Mesendoderm (in vitro differentiated cells): Measurements from ENCODE around the gene ATP2A2.

Source experiments
- DNase-seq: peaks from one replicate; pipeline ENCODE4 v3.0.0; 2013
- H2AK5ac ChIP-seq: 2 replicates; pipeline ENCODE4 v1.6.1; 2013; ENCODE audit warnings: low read length, inconsistent platforms
- H2BK120ac ChIP-seq: 2 replicates; pipeline ENCODE4 v1.6.1; 2013; ENCODE audit warnings: low read depth, mild to moderate bottlenecking, low read length, moderate library complexity, mixed read lengths
- H2BK15ac ChIP-seq: replicated peaks from 2 replicates; pipeline ENCODE4 v1.6.1; 2013; ENCODE audit warnings: low read depth, mild to moderate bottlenecking, moderate library complexity
- H2BK5ac ChIP-seq: 2 replicates; pipeline ENCODE4 v1.6.1; 2013; ENCODE audit warnings: low read length, inconsistent platforms
- H3K18ac ChIP-seq: 2 replicates; pipeline ENCODE4 v1.6.1; 2013; ENCODE audit warnings: mild to moderate bottlenecking, low read length, mixed read lengths
- H3K23ac ChIP-seq: one replicate; pipeline ENCODE4 v1.6.1; 2013; ENCODE audit warnings: low read length
- H3K27ac ChIP-seq: 2 replicates; pipeline ENCODE4 v1.5.1; 2013; ENCODE audit warnings: low read depth, mild to moderate bottlenecking, inconsistent platforms, low read length, moderate library complexity
- H3K27me3 ChIP-seq: 2 replicates; pipeline ENCODE4 v1.6.1; 2013; ENCODE audit warnings: low read length, control low read depth, mild to moderate bottlenecking, inconsistent platforms; ENCODE audit not compliant: insufficient read depth, poor library complexity
- H3K36me3 ChIP-seq: 2 replicates; pipeline ENCODE4 v1.6.1; 2013; ENCODE audit warnings: low read length, inconsistent platforms; ENCODE audit not compliant: control insufficient read depth, insufficient read depth
- H3K4ac ChIP-seq: one replicate; pipeline ENCODE4 v1.6.1; 2013; ENCODE audit warnings: low read depth, mild to moderate bottlenecking, low read length, moderate library complexity
- H3K4me1 ChIP-seq: 2 replicates; pipeline ENCODE4 v1.6.1; 2013; ENCODE audit warnings: low read depth, low read length, inconsistent platforms; ENCODE audit not compliant: control insufficient read depth
- H3K4me2 ChIP-seq: 2 replicates; pipeline ENCODE4 v1.6.1; 2013; ENCODE audit warnings: low read length
- H3K4me3 ChIP-seq: 2 replicates; pipeline ENCODE4 v1.5.1; 2013; ENCODE audit warnings: mild to moderate bottlenecking, low read length
- H3K56ac ChIP-seq: one replicate; pipeline ENCODE4 v1.6.1; 2013; ENCODE audit warnings: low read length
- H3K79me1 ChIP-seq: 2 replicates; pipeline ENCODE4 v1.6.1; 2013; ENCODE audit warnings: low read length, inconsistent platforms
- H3K79me2 ChIP-seq: 2 replicates; pipeline ENCODE4 v1.6.1; 2013; ENCODE audit warnings: mild to moderate bottlenecking, low read length; ENCODE audit not compliant: control insufficient read depth, insufficient read depth
- H3K9ac ChIP-seq: 2 replicates; pipeline ENCODE4 v1.6.1; 2013; ENCODE audit warnings: low read length, inconsistent platforms
- H4K5ac ChIP-seq: one replicate; pipeline ENCODE4 v1.6.1; 2013; ENCODE audit warnings: low read length
- H4K8ac ChIP-seq: one replicate; pipeline ENCODE4 v1.6.1; 2013; ENCODE audit warnings: low read depth, mild to moderate bottlenecking, control low read depth, low read length, moderate library complexity
- WGBS: extraction: QIAGEN DNeasy Blood & Tissue Kit; methylation state at CpG from one replicate; pipeline ENCODE4 v1.1.7; 2013; ENCODE audit warnings: low lambda C conversion rate, missing lambda C conversion rate; ENCODE audit not compliant: insufficient coverage; ENCODE audit errors: extremely low coverage; 5-methylcytosine and 5-hydroxymethylcytosine counted together

The ATP2A2 gene

GRCh38 chr12:110271015-110271414 is 10.0 kb upstream of the ATP2A2 start:
- Histone ChIP-seq H3K79me1 (no peaks in the 10 kb centered on the region), H2BK5ac (no peak overlapping the region), H3K4me1 (peaks cover 7% of the 10 kb centered on the region), H2AK5ac (no peak overlapping the region), H3K27me3 (no peaks in the 10 kb centered on the region), H3K4me3 (no peak overlapping the region), H3K18ac (no peak overlapping the region), H3K9ac (no peak overlapping the region), H4K5ac (no peak overlapping the region), H3K36me3 (no peaks in the 10 kb centered on the region), H3K4me2 (no peak overlapping the region), H4K8ac (no peak overlapping the region), H3K79me2 (no peaks in the 10 kb centered on the region), H3K27ac (no peak overlapping the region), H3K56ac (no peak overlapping the region), H2BK120ac (no peak overlapping the region), H2BK15ac (no peak overlapping the region), H3K23ac (no peak overlapping the region), H3K4ac (no peak overlapping the region)
- no peak for DNase-seq
- WGBS, result no CpG with 5 or more reads among the region's 2 CpGs

- Histone ChIP-seq H3K79me1 (peaks cover 4% of the 10 kb centered on the region), H3K4me2 (no peak overlapping the region), H4K5ac (no peak overlapping the region), H3K23ac (no peak overlapping the region), H4K8ac (no peak overlapping the region), H3K79me2 (peaks cover 9% of the 10 kb centered on the region), H2BK5ac (no peak overlapping the region), H3K9ac (no peak overlapping the region), H3K18ac (no peak overlapping the region), H3K56ac (no peak overlapping the region), H3K36me3 (no peaks in the 10 kb centered on the region), H3K4ac (no peak overlapping the region), H2BK15ac (no peak overlapping the region), H2BK120ac (no peak overlapping the region), H3K4me3 (no peak overlapping the region), H3K4me1 (peaks cover 5% of the 10 kb centered on the region), H3K27ac (no peak overlapping the region), H3K27me3 (no peaks in the 10 kb centered on the region), H2AK5ac (no peak overlapping the region)
- no CpG with 5 or more reads among the region's 2 CpGs for WGBS
- no peak for DNase-seq
Measured at GRCh38 chr12:110277530-110278254, 3.4 kb upstream of the ATP2A2 start.

GRCh38 chr12:110278255-110278536 is 2.9 kb upstream of the ATP2A2 start:
- Histone ChIP-seq H3K9ac (no peak overlapping the region), H4K8ac (no peak overlapping the region), H2BK5ac (no peak overlapping the region), H3K4me2 (no peak overlapping the region), H3K79me1 (peaks cover 4% of the 10 kb centered on the region), H3K18ac (no peak overlapping the region), H3K23ac (no peak overlapping the region), H3K79me2 (peaks cover 14% of the 10 kb centered on the region), H3K36me3 (no peaks in the 10 kb centered on the region), H2AK5ac (no peak overlapping the region), H3K56ac (no peak overlapping the region), H2BK120ac (no peak overlapping the region), H3K4ac (no peak overlapping the region), H3K27ac (no peak overlapping the region), H4K5ac (no peak overlapping the region), H3K27me3 (no peaks in the 10 kb centered on the region), H3K4me3 (no peak overlapping the region), H3K4me1 (peaks cover 5% of the 10 kb centered on the region), H2BK15ac (no peak overlapping the region)
- WGBS, result no CpG with 5 or more reads among the region's 1 CpG
- DNase-seq, result no peak

GRCh38 chr12:110279566-110280375 is 1.3 kb upstream of the ATP2A2 start:
- no peak for DNase-seq
- H2BK120ac ChIP-seq, result no peak overlapping the region
- H3K4ac ChIP-seq, result no peak overlapping the region
- peak overlapping the region; percentile 92 for H3K56ac ChIP-seq
- no peak overlapping the region for H2BK5ac ChIP-seq
- no peak overlapping the region for H2BK15ac ChIP-seq
- H2AK5ac ChIP-seq, result no peak overlapping the region
- H3K9ac ChIP-seq, result peak overlapping the region; percentile 78
- H3K79me2 ChIP-seq, result peaks cover 25% of the 10 kb centered on the region
- H3K18ac ChIP-seq, result peak overlapping the region; percentile 55
- H3K79me1 ChIP-seq, result peaks cover 4% of the 10 kb centered on the region
- H3K36me3 ChIP-seq, result no peaks in the 10 kb centered on the region
- no peak overlapping the region for H4K8ac ChIP-seq
- WGBS, result no CpG with 5 or more reads among the region's 14 CpGs
- H3K4me3 ChIP-seq, result no peak overlapping the region
- peaks cover 5% of the 10 kb centered on the region for H3K4me1 ChIP-seq
- H3K23ac ChIP-seq, result no peak overlapping the region
- H3K4me2 ChIP-seq, result peak overlapping the region; percentile 78
- H3K27me3 ChIP-seq, result no peaks in the 10 kb centered on the region
- no peak overlapping the region for H4K5ac ChIP-seq
- no peak overlapping the region for H3K27ac ChIP-seq

DNA sequence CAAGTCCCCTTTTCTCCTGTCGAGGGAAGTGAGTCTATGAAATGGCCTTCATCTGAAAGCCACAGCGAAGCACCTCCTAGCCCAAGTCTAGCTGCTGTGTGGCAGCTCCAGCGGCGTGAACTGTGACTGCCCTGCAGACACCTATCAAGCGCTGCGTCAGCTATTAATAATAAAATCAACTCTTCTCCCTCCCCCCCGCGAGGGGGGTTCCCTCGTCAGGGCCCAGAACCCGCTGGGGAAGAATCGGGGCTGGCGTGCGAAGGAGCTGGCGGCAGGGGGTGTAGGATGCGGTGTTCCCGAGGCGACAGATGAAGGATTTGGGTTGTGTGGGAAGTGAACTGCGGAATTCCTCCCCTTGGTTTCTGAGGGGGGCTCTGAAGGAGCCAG is 662 bp upstream of the ATP2A2 start:
- Histone ChIP-seq H3K23ac (no peak overlapping the region), H3K9ac (peak overlapping the region; percentile 78), H3K4ac (no peak overlapping the region), H3K27ac (no peak overlapping the region), H2AK5ac (no peak overlapping the region), H2BK120ac (no peak overlapping the region), H3K4me3 (peak overlapping the region; percentile 64), H3K79me2 (peaks cover 30% of the 10 kb centered on the region), H3K18ac (peak overlapping the region; percentile 55), H3K4me2 (peak overlapping the region; percentile 78), H3K79me1 (peaks cover 6% of the 10 kb centered on the region), H4K5ac (no peak overlapping the region), H3K36me3 (peaks cover 2% of the 10 kb centered on the region), H2BK5ac (no peak overlapping the region), H3K4me1 (peaks cover 5% of the 10 kb centered on the region), H3K56ac (peak overlapping the region; percentile 92), H2BK15ac (no peak overlapping the region), H4K8ac (no peak overlapping the region), H3K27me3 (no peaks in the 10 kb centered on the region)
- peak; percentile 66 for DNase-seq
- no CpG with 5 or more reads among the region's 18 CpGs for WGBS
